ENCODE measurements around the gene DCX.
"Not testable (repeated sequence)": the region's sequence is repeated elsewhere in the genome, so short reads cannot be mapped to it uniquely, and the experiment has no call there.

Gene DCX

GRCh38 chrX:111365770-111366325, 46.1 kb downstream of the DCX start:
- DNase-seq: peak; percentile 5

DNA sequence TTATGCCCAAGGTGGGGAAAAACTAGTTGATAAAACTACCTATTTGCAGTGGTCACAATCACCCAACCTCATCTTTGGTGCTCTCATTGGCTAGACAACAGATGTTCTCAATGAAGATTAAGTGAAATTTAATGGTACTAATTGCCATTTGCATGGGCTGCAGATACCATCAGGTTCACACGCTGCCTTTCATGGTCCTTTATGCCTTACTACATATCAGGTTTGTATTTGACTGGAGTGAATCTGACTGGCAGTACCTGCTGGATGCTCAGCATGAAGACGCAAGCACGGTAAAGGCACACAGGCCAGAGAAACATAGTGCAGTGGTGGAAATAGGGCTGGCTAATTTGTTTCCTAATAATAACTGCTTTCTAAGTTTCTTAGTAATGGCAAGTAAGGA, 48.3 kb downstream of the DCX start:
- DNase-seq: no peak

DNA sequence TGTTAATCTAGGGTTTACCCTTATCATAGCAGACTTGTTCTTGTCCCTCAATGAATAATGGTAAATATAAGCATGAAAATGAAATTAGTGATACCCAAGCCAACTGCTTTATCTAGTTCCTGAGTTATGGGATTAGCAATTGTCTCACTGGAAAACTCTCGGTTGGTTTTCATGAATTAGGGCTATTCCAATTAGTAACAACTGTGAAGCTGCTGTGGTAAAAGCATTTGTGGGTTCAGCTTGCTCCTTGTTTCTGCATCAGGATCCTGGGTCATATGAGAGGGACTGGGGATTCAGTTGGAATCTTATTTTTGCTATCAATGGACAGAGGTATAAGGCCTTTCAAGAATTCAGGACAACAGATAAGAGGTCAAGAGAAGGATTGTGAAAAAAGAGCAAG, 50.2 kb downstream of the DCX start:
- no peak for DNase-seq

DNA sequence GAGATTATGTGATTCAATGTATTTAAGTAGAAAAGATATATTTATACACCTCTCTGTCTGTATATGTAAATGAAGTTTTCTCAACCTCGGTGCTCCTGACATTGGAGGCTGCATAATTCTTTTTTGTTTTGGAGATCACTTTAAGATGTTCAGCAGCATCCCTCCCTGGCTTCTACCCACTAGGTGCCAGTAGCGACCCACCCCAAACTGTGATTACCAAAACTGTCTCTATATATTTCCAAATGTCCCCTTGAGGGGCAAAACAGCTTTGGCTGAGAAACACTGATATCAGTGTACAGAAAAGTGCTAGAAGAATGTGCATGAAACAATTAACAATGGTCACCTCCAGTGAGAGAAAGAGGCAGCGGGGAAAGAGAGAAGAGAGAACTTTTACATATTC, 51.2 kb downstream of the DCX start:
- peak; percentile 3 for DNase-seq

- no peak for DNase-seq
Observed at GRCh38 chrX:111355523-111356115, 56.4 kb downstream of the DCX start.

DNA sequence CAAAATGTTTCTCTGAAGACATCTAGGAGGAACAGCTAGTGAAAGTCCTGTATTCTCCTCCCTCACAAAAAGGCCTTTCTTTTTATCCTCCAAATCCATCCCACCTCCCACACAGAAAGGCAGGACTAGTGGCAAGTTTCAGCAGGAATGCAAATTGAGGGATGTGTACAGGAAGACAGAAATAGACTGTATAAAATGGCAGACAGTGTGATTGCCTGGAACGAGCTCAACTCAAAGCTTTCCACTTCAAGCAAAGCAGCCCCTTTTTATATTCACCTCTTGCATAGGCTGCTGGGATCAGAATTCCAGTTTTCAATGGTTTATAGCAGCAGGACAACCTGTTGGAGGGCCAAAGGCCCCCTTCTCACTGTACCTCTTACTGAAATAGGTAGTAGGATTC, 57.5 kb downstream of the DCX start:
- no peak for DNase-seq

GRCh38 chrX:111353793-111354192, 58.2 kb downstream of the DCX start:
- no peak for DNase-seq

GRCh38 chrX:111352424-111352823, 59.6 kb downstream of the DCX start:
- DNase-seq: peak; percentile 66

GRCh38 chrX:111349934-111350333, 62.1 kb downstream of the DCX start:
- no peak for DNase-seq

DNA sequence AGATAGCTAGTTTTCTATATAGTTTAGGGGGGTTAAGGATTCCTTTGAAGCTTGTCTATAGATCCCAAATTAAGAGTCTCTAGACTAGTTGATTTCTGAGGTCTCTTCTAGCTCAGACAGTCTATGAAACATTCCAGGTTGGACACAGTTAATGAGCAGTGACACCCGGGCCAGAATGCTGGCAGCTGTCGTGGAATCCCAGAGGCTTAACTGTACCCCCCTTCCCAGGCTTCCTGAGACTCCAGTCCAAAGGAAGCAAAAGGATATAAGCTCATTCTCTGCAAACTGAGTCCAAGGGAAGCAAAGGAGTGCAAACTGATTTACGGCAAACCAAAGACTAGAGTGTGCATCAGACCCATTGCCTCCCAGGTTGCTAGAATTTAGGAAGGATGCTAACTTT, 62.9 kb downstream of the DCX start:
- DNase-seq: no peak

- peak; percentile 65 for DNase-seq
Observed at GRCh38 chrX:111348429-111348828, 63.6 kb downstream of the DCX start.

DNA sequence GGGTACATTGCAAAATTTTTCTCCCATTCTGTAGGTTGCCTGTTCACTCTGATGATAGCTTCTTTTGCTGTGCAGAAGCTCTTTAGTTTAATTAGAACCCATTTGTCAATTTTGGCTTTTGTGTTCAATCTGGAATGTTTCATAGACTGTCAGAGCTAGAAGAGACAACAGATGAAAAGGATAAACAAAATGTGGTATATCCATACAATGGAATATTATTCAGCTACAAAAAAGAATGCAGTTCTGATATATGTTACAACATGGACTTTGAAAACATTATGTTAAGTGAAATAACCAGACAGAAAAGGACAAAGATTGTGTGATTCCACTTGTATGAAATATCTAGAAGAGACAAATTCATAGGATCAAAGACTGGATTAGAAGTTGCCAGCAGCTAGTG, 65.8 kb downstream of the DCX start:
- DNase-seq: not testable (repeated sequence)

- DNase-seq: no peak
Observed at GRCh38 chrX:111340054-111340453, 71.9 kb downstream of the DCX start.

DNA sequence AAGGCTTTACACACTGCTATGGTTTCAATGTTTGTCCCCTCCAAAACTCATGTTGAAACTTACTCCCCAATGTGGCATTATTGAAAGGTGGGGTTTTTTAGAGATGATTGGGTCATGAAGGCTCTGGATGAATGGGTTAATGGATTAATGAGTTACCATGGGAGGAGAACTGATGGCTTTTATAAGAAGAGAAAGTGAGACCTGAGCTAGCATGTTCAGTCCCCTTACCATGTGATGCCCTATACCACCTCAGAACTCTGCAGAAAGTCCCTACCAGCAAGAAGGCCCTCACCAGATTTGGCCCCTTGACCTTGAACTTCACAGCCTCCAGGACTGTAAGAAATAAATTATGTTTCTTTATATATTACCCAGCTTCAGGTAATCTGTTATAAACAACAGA, 72.8 kb downstream of the DCX start:
- no peak for DNase-seq

- no peak for DNase-seq
Observed at GRCh38 chrX:111338095-111338698, 73.8 kb downstream of the DCX start.

GRCh38 chrX:111337067-111337637, 74.8 kb downstream of the DCX start:
- no peak for DNase-seq

- DNase-seq: no peak
Observed at GRCh38 chrX:111336141-111336540, 75.9 kb downstream of the DCX start.

DNA sequence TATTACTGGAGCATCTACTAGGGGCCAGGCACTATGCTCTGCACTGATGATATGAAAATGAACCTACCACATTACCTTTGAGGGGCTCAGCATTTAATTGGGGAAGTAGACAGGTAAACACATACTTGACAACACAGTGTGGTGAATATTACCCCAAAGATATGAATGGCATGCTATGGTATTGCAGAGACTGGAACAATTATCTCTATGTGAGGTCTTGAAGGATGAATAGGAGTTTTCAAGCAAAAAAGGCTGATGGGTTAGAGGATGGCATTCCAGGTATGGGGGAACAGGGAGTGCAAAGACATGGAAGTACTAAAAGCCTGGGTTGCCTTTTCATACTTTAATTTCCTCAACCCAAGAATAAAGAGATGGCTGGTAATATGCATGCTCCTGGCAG, 82.6 kb downstream of the DCX start:
- no peak for DNase-seq

DNA sequence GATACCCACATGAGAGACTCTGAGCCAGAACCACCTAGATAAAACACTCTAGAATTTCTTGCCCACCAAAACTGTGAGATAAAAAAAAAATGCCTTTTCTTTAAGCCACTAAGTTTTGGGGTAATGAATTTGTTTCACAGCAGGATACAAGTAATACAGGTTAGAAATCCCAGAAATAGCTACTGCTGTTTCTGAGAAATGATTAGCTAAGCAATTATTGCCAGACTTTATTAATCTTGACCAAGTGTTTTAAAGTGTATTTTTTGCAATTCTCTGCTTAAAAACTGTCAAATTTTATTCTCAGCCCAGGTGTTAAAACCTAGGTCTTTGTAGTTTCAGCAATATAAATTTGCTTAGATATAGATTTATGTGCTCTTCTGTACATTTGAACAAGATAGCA, 83.1 kb downstream of the DCX start:
- DNase-seq: no peak

- DNase-seq: no peak
Observed at GRCh38 chrX:111322231-111322855, 89.6 kb downstream of the DCX start.

- DNase-seq: no peak
Observed at GRCh38 chrX:111319451-111319850, 92.5 kb downstream of the DCX start.

GRCh38 chrX:111318901-111319300, 93.1 kb downstream of the DCX start:
- no peak for DNase-seq

GRCh38 chrX:111309083-111309482, 102.9 kb downstream of the DCX start:
- DNase-seq: no peak

GRCh38 chrX:111308039-111308438, 104.0 kb downstream of the DCX start:
- DNase-seq: no peak

Measured in NCI-H1436 treated with DMSO at 0.1 percent for 48 hours (cell line).